Neuronal stem cell (in vitro differentiated cells): Measurements from ENCODE around the gene CCDC77.

Experiments used
- DNase-seq: peaks from one replicate; pipeline ENCODE4 v3.0.0-alpha.2; 2013; ENCODE audit warnings: low spot score
- H2AFZ ChIP-seq: one replicate; pipeline ENCODE4 v1.6.1; 2013; ENCODE audit warnings: mild to moderate bottlenecking, low read length, inconsistent platforms
- H2AK5ac ChIP-seq: 2 replicates; pipeline ENCODE4 v1.6.1; 2013; ENCODE audit warnings: low read depth, mild to moderate bottlenecking, inconsistent platforms, low read length, moderate library complexity, mixed read lengths
- H2BK120ac ChIP-seq: 2 replicates; pipeline ENCODE4 v1.6.1; 2013; ENCODE audit warnings: low read depth, mild to moderate bottlenecking, inconsistent platforms, low read length, moderate library complexity, mixed read lengths
- H2BK12ac ChIP-seq: one replicate; pipeline ENCODE4 v1.6.1; 2013; ENCODE audit warnings: low read length, inconsistent platforms
- H2BK15ac ChIP-seq: 2 replicates; pipeline ENCODE4 v1.6.1; 2013; ENCODE audit warnings: mild to moderate bottlenecking, low read length, inconsistent platforms, mixed read lengths
- H2BK5ac ChIP-seq: one replicate; pipeline ENCODE4 v1.6.1; 2013; ENCODE audit warnings: inconsistent platforms, mild to moderate bottlenecking, low read length, moderate library complexity
- H3K14ac ChIP-seq: one replicate; pipeline ENCODE4 v1.6.1; 2013; ENCODE audit warnings: low read length, inconsistent platforms
- H3K18ac ChIP-seq: 2 replicates; pipeline ENCODE4 v1.6.1; 2013; ENCODE audit warnings: low read length, inconsistent platforms
- H3K23ac ChIP-seq: 2 replicates; pipeline ENCODE4 v1.6.1; 2013; ENCODE audit warnings: low read depth, mild to moderate bottlenecking, mixed read lengths, low read length, inconsistent platforms; ENCODE audit not compliant: poor library complexity
- H3K27ac ChIP-seq: replicated peaks from 3 replicates; pipeline ENCODE4 v1.5.1; 2013; ENCODE audit warnings: low read length, inconsistent platforms
- H3K27me3 ChIP-seq, 3 experiments: 2 replicates each; pipeline ENCODE4 v1.6.1; 2013; ENCODE audit warnings: low read length in 3 of 3, mild to moderate bottlenecking in 2 of 3, inconsistent platforms in 1 of 3, low read depth in 1 of 3, mixed read lengths in 1 of 3, moderate library complexity in 1 of 3; ENCODE audit not compliant: control insufficient read depth in 3 of 3, insufficient read depth in 3 of 3
- H3K36me3 ChIP-seq, 2 donors: replicated peaks in 1 of 2; 2 replicates each; pipeline ENCODE4 v1.6.1; 2013; ENCODE audit warnings: low read length in 2 of 2; ENCODE audit not compliant: control insufficient read depth in 2 of 2, insufficient read depth in 2 of 2
- H3K4ac ChIP-seq: 2 replicates; pipeline ENCODE4 v1.6.1; 2013; ENCODE audit warnings: inconsistent platforms, mild to moderate bottlenecking, low read length, moderate library complexity
- H3K4me1 ChIP-seq, 2 donors: 1 replicate in 1 of 2; 2 replicates in 1 of 2; pipeline ENCODE4 v1.6.1; 2013; ENCODE audit warnings: low read length in 2 of 2, low read depth in 1 of 2; ENCODE audit not compliant: control insufficient read depth in 2 of 2, insufficient read depth in 1 of 2
- H3K4me2 ChIP-seq: one replicate; pipeline ENCODE4 v1.6.1; 2013; ENCODE audit warnings: mild to moderate bottlenecking, low read length, inconsistent platforms; ENCODE audit not compliant: insufficient read depth, poor library complexity, severe bottlenecking
- H3K4me3 ChIP-seq, 2 donors: 2 replicates each; pipeline ENCODE4 v1.5.1; 2013; ENCODE audit warnings: low read length in 2 of 2, mild to moderate bottlenecking in 2 of 2, inconsistent platforms in 1 of 2, moderate library complexity in 1 of 2
- H3K79me1 ChIP-seq: one replicate; pipeline ENCODE4 v1.6.1; 2013; ENCODE audit warnings: low read depth, mild to moderate bottlenecking, inconsistent platforms, low read length, moderate library complexity
- H3K9ac ChIP-seq: one replicate; pipeline ENCODE4 v1.6.1; 2013; ENCODE audit warnings: mild to moderate bottlenecking, low read depth, low read length, inconsistent platforms; ENCODE audit not compliant: poor library complexity
- H3K9me3 ChIP-seq, 2 donors: replicated peaks in 1 of 2; 2 replicates each; pipeline versions ENCODE3 to v1.6.1; 2013; ENCODE audit warnings: low read length in 2 of 2, mild to moderate bottlenecking in 2 of 2, inconsistent platforms in 1 of 2, low read depth in 1 of 2, mixed read lengths in 1 of 2, moderate library complexity in 1 of 2; ENCODE audit not compliant: control insufficient read depth in 2 of 2, insufficient read depth in 1 of 2
- H4K8ac ChIP-seq: one replicate; pipeline ENCODE4 v1.6.1; 2013; ENCODE audit warnings: low read depth, mild to moderate bottlenecking, inconsistent platforms, low read length, moderate library complexity
- H4K91ac ChIP-seq: one replicate; pipeline ENCODE4 v1.6.1; 2013; ENCODE audit warnings: low read length, low read depth, mild to moderate bottlenecking, inconsistent platforms; ENCODE audit not compliant: poor library complexity
- WGBS, 2 donors: extraction: QIAGEN DNeasy Blood & Tissue Kit; methylation state at CpG; one replicate each; pipeline ENCODE4 v1.1.7; 2013; ENCODE audit warnings: missing lambda C conversion rate in 2 of 2, mixed read lengths in 1 of 2; ENCODE audit not compliant: insufficient read length in 2 of 2, insufficient replicate concordance in 1 of 2; ENCODE audit errors: extremely low coverage in 2 of 2; 5-methylcytosine and 5-hydroxymethylcytosine counted together

Gene CCDC77

GRCh38 chr12:442235-442884 is 40.9 kb downstream of the CCDC77 start:
- Histone ChIP-seq H2BK12ac (no peak overlapping the region), H3K18ac (no peak overlapping the region), H2BK120ac (no peak overlapping the region), H3K4me3 (no peak overlapping the region), H3K36me3 (peaks cover 8 to 57% of the 10 kb centered on the region in 2 donors), H3K23ac (no peak overlapping the region), H3K14ac (no peak overlapping the region), H3K27me3 (no peaks in the 10 kb centered on the region), H3K27ac (no peak overlapping the region), H3K4me1 (no peaks in the 10 kb centered on the region), H3K9ac (no peak overlapping the region), H2BK15ac (no peak overlapping the region), H3K4ac (no peak overlapping the region), H3K79me1 (no peaks in the 10 kb centered on the region), H4K8ac (no peak overlapping the region), H2BK5ac (no peak overlapping the region), H3K4me2 (no peak overlapping the region), H4K91ac (no peak overlapping the region), H3K9me3 (no peaks in the 10 kb centered on the region), H2AK5ac (no peak overlapping the region), H2AFZ (no peak overlapping the region)
- no CpG with 5 or more reads among the region's 16 CpGs for WGBS, 2 donors
- peak; percentile 74 for DNase-seq

GRCh38 chr12:447141-447540 is 45.7 kb downstream of the CCDC77 start:
- no peak overlapping the region for H2BK15ac ChIP-seq
- peaks cover 0 to 9% of the 10 kb centered on the region in 2 donors for H3K36me3 ChIP-seq
- no CpG with 5 or more reads among the region's 1 CpG for WGBS, 2 donors
- no peak overlapping the region for H3K14ac ChIP-seq
- H4K91ac ChIP-seq: no peak overlapping the region
- no peak overlapping the region for H2BK12ac ChIP-seq
- H3K79me1 ChIP-seq: peaks cover 2% of the 10 kb centered on the region
- no peak overlapping the region for H2AFZ ChIP-seq
- H2AK5ac ChIP-seq: no peak overlapping the region
- H3K9ac ChIP-seq: peak overlapping the region; percentile 13
- no peaks in the 10 kb centered on the region for H3K9me3 ChIP-seq
- no peak overlapping the region for H3K18ac ChIP-seq
- no peak overlapping the region for H4K8ac ChIP-seq
- H3K27ac ChIP-seq: no peak overlapping the region
- H2BK120ac ChIP-seq: no peak overlapping the region
- H2BK5ac ChIP-seq: no peak overlapping the region
- no peak overlapping the region for H3K4me2 ChIP-seq
- no peak overlapping the region for H3K4me3 ChIP-seq
- H3K23ac ChIP-seq: no peak overlapping the region
- DNase-seq: no peak
- H3K4ac ChIP-seq: no peak overlapping the region
- H3K27me3 ChIP-seq: no peaks in the 10 kb centered on the region
- H3K4me1 ChIP-seq: no peaks in the 10 kb centered on the region

- H3K18ac ChIP-seq: no peak overlapping the region
- no peak overlapping the region for H2BK15ac ChIP-seq
- H3K23ac ChIP-seq: no peak overlapping the region
- no peaks in the 10 kb centered on the region for H3K9me3 ChIP-seq
- H2AFZ ChIP-seq: no peak overlapping the region
- no CpG with 5 or more reads among the region's 4 CpGs for WGBS, 2 donors
- no peaks in the 10 kb centered on the region for H3K36me3 ChIP-seq
- H3K4me1 ChIP-seq: no peaks in the 10 kb centered on the region
- H3K4me2 ChIP-seq: no peak overlapping the region
- H3K4me3 ChIP-seq: no peak overlapping the region
- no peak overlapping the region for H2AK5ac ChIP-seq
- no peak overlapping the region for H3K4ac ChIP-seq
- H3K27me3 ChIP-seq: no peaks in the 10 kb centered on the region
- no peak overlapping the region for H3K27ac ChIP-seq
- no peak overlapping the region for H4K91ac ChIP-seq
- no peak overlapping the region for H2BK120ac ChIP-seq
- H3K9ac ChIP-seq: no peak overlapping the region
- H4K8ac ChIP-seq: no peak overlapping the region
- no peak overlapping the region for H3K14ac ChIP-seq
- peaks cover 2% of the 10 kb centered on the region for H3K79me1 ChIP-seq
- no peak overlapping the region for H2BK5ac ChIP-seq
- H2BK12ac ChIP-seq: no peak overlapping the region
- no peak for DNase-seq
These were observed 47.8 kb downstream of the CCDC77 start for GRCh38 chr12:449203-449602.

DNA sequence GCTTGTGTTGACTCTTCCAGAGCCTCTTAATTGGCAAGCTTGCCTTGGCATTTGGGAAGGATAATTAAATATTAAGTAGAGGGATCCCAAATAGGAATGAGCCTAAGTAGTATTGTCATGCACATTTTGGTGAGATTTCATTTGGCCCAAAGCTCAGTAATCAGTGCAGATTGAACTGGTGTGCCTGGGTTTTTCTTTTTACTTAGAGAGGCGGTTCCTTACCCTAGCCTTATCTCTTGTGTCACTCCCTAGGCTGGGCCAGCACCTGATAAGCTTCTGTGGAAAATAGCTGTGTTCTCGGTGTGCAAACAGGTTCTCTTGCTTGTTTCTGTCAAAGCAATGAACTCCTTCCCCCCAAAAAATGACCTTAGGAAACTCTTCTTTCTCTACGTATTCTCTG is 49.0 kb downstream of the CCDC77 start:
- peaks cover 2% of the 10 kb centered on the region for H3K79me1 ChIP-seq
- no peak overlapping the region for H3K4me2 ChIP-seq
- no peak overlapping the region for H3K18ac ChIP-seq
- no peak overlapping the region for H2AFZ ChIP-seq
- no peak overlapping the region for H2BK5ac ChIP-seq
- no peak overlapping the region for H2BK12ac ChIP-seq
- no peak overlapping the region for H3K23ac ChIP-seq
- H3K9ac ChIP-seq: no peak overlapping the region
- no peak overlapping the region for H2BK120ac ChIP-seq
- peaks cover 0 to 2% of the 10 kb centered on the region in 2 donors for H3K4me1 ChIP-seq
- no peak overlapping the region for H3K27ac ChIP-seq
- no peak overlapping the region for H3K4ac ChIP-seq
- WGBS, 2 donors: no CpG with 5 or more reads among the region's 3 CpGs
- DNase-seq: no peak
- H3K27me3 ChIP-seq: no peaks in the 10 kb centered on the region
- no peaks in the 10 kb centered on the region for H3K36me3 ChIP-seq
- H2AK5ac ChIP-seq: no peak overlapping the region
- no peak overlapping the region for H3K4me3 ChIP-seq
- H4K8ac ChIP-seq: no peak overlapping the region
- no peak overlapping the region for H2BK15ac ChIP-seq
- H4K91ac ChIP-seq: no peak overlapping the region
- no peaks in the 10 kb centered on the region for H3K9me3 ChIP-seq
- H3K14ac ChIP-seq: no peak overlapping the region
